Fibroblast of the aortic adventitia (primary cell): ENCODE data around the gene FGFBP1. TPM values are rescaled to one million over a fixed set of nuclear protein-coding genes. Genes with fewer than 3 reads are reported as not detected.

Experiments
- DNase-seq: peaks from one replicate; pipeline ENCODE4 v3.0.0-alpha.2; 2010; ENCODE audit warnings: low read depth
- H3K4me3 ChIP-seq: 2 replicates; pipeline ENCODE4 v1.5.1; 2011; ENCODE audit warnings: low read depth, mild to moderate bottlenecking, control low read depth, low read length, moderate library complexity
- CTCF ChIP-seq: IDR thresholded peaks from 2 replicates; pipeline ENCODE4 v1.5.1; 2011; ENCODE audit warnings: mild to moderate bottlenecking, low read length, control low read depth, inconsistent platforms; ENCODE audit not compliant: insufficient read depth
- total RNA-seq: library from RNA; depleted of rRNA; stranded (reverse); fragments of >200 nt; gene quantifications from 2 replicates; pipeline ENCODE4 v1.2.3, GENCODE V29; 2012; ENCODE audit warnings: low replicate concordance

The FGFBP1 gene
- total RNA-seq, 1 donor, result not detected

DNA sequence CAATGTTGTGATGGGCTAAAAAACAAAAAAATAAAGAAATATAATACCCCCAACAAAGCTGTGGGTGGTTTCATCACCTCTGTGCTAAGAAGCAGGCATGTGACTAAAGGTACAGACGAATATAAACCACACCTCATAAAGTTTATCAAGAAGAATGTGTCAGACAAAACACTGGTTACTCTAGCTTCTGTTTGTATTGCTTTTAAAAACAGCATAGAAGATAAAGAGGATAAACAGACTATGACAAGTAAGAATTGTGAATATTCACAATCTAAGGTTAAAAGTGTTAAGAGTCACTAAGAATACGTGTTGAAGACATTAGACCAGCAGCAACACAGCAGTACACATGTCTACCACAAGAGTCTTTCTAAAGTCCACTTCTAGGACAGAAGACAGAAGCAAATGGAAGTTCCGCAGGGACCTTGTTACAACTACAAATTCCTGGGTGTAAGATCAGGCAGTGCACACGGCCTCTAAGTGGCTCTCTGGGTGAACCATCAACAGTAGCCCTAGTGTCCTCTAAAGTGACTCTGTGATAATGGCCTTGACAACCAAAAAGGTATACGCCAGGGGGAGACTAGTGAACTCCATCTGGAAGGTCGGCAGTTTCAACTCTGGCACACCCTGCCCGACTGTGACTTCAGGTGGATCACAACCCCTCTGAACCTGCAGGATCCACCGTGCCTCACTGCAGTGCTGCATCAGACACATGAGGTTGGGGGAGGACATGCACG, 32.7 kb upstream of the FGFBP1 start:
- no peak overlapping the region for H3K4me3 ChIP-seq
- TF ChIP-seq CTCF, result no peak
- no peak for DNase-seq

DNA sequence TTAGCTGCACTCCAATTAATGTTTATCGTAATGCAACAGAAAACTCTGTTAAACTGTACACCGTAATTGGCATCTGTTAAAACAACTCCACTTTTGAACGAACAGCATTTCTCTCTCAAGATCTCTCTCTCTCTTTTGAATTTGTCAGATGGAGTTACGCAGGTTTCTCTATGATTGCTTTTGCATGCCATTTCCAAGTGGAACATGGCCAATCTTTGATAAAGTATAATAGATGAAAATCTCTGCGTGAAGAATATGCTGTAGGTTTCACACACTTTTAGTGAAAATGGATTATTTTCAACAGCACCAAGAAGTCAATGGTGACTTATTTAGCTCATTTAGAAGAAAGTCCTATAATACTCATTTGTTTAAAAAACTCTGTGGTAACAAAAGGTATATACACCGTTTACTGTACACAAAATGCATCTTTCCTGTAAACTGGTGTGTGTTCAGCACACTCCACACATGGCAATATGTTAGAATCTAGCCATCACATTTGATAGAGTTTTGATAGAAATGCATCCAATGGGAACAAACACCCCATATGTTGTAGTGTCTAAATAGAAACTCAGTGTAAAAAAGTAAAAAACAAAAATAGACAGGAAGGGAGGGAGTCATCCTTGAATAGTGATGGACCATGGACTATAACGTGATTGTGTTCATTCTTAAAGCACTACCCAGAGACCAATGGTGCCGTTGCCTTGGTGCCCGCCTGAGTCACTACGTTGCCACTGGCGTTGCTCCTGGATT, 30.2 kb upstream of the FGFBP1 start:
- H3K4me3 ChIP-seq, result no peak overlapping the region
- DNase-seq, result no peak
- no peak for TF ChIP-seq CTCF

GRCh38 chr4:15965325-15965724, 26.8 kb upstream of the FGFBP1 start:
- no peak overlapping the region for H3K4me3 ChIP-seq
- no peak for DNase-seq
- no peak for TF ChIP-seq CTCF

DNA sequence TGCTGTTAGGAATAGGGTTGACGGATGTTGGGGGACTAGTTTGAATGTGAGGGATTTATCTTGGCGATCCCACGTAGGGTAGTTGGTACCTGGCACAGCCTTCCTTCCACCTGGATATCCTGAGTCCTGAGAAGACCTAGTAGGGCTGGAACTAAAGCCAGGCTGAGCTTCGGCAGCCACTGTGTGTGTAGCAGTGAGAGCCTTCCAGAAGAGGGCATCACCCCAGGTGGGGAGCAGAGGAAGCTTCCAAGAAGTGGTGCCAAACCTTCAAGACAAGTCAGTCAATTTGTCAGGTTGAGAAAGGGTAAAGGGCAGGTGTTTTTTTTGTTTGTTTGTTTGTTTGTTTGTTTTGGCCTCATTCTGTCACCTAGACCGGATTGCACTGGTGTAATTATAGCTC, 25.6 kb upstream of the FGFBP1 start:
- no peak for TF ChIP-seq CTCF
- DNase-seq, result no peak
- H3K4me3 ChIP-seq, result no peak overlapping the region

DNA sequence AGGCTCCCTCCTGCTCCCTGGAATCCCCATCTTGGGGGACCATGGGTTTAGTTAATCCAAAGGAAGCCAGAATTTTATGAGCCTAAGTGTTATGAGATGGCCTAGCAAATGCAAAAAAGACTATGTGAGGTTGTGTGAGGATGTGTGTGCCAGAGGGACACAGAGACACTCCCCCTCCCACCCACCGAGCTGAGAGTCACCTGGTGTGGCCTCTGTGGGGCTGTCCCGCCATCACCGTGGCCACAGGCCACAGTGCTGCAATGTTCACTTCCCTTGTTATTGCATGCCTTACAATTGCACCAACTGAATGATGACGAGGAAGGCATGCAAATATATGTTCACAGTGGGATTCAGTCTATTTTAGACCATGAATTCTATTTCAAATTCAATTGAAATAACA, 25.0 kb upstream of the FGFBP1 start:
- no peak for TF ChIP-seq CTCF
- DNase-seq, result no peak

DNA sequence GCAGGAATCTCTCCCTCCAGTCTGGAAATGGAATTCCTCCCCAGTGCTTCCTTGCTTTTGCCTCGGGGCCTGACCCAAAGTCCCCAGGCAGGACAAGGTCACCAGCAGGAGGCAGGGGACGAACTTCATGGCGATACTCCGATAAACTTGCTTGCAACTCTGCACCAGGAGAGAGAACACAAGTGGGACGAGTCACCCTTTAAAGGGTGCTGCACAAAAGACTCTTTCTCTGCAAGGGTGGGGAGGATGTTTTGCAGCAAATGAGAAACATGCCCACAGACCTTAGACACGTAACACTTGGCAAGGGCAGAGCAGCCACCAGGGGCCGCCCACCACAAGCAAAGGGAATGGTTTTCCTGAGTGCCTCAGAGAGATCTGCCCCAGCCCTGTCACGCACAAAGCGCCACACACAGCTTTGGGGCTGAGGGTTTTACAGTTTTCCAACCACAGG, 24.5 kb upstream of the FGFBP1 start, which contains the start of gene FGFBP2:
FGFBP2 (minus strand) TSS at position 175 of the 451 bp plus-strand sequence; CDS start at position 129, 46 bp downstream.
- no peak within 1 kb of the TSS for H3K4me3 ChIP-seq
- TF ChIP-seq CTCF, result peak; percentile 35
- DNase-seq, result peak; percentile 36

More for the DNA sequence above, 25.0 kb upstream of the FGFBP1 start:
- no peak overlapping the region for H3K4me3 ChIP-seq
